ENCODE results near the gene ST6GALNAC6. TPM values are rescaled to one million over a fixed set of nuclear protein-coding genes. Genes with fewer than 3 reads are reported as not detected.

The ST6GALNAC6 gene
- polyA plus RNA-seq, 1 donor: 38.4 TPM

DNA sequence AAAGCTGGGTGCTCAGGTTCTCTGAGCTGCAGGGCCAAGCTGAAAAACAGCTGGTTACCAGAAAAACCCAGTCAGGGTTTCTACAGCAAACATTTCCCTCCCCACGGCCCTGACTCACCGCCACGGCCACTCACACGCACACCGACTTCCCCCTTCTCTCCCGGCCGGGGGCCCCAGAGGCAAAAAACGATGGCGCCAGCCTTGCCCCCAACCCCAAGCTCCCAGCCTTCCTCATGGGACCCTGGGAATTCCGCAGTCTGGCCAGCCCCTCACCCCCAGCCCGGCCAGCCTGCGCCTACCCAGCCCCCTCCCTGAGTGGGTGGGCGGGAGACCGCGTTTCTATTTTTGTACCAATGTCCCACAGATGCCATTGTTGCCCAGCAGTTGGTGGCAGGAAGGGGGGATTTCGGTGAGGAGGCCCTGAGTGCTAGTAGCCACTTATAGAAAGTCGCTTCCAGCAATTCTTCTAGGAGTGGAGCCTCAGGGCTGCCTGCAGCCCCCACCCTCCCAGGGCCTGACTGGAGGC is 63.3 kb downstream of the ST6GALNAC6 start:
- no peak for DNase-seq

Other genes starting within 250 kb of the ST6GALNAC6 start
- gene CFAP157, start 192.6 kb downstream of the ST6GALNAC6 start, polyA plus RNA-seq (ENCODE audit: insufficient read length): 4.3 TPM
- 8.0 TPM for gene PTRH1, start 183.9 kb downstream of the ST6GALNAC6 start, polyA plus RNA-seq (ENCODE audit: insufficient read length)
- 0.28 TPM for gene TTC16, start 183.5 kb downstream of the ST6GALNAC6 start, polyA plus RNA-seq (ENCODE audit: insufficient read length)
- gene TOR2A, start 164.3 kb downstream of the ST6GALNAC6 start, polyA plus RNA-seq (ENCODE audit: insufficient read length): 11.9 TPM
- gene SH2D3C, start 120.9 kb downstream of the ST6GALNAC6 start, polyA plus RNA-seq (ENCODE audit: insufficient read length): 11.2 TPM
- 72.9 TPM for gene CDK9, start 113.6 kb downstream of the ST6GALNAC6 start, polyA plus RNA-seq (ENCODE audit: insufficient read length)
- gene FPGS, start 96.7 kb downstream of the ST6GALNAC6 start, polyA plus RNA-seq (ENCODE audit: insufficient read length): 44.1 TPM
- gene ENG, start 44.9 kb downstream of the ST6GALNAC6 start, polyA plus RNA-seq (ENCODE audit: insufficient read length): 53.5 TPM
- gene AK1, start 21.9 kb downstream of the ST6GALNAC6 start, polyA plus RNA-seq (ENCODE audit: insufficient read length): 32.8 TPM
- gene ST6GALNAC4, start 17.4 kb upstream of the ST6GALNAC6 start, polyA plus RNA-seq (ENCODE audit: insufficient read length): 9.8 TPM
- gene PIP5KL1, start 31.2 kb upstream of the ST6GALNAC6 start, polyA plus RNA-seq (ENCODE audit: insufficient read length): 1.4 TPM
- gene DPM2, start 38.3 kb upstream of the ST6GALNAC6 start, polyA plus RNA-seq (ENCODE audit: insufficient read length): 35.6 TPM
- gene EEIG1, start 81.4 kb upstream of the ST6GALNAC6 start, polyA plus RNA-seq (ENCODE audit: insufficient read length): 34.2 TPM
- gene NAIF1, start 167.7 kb upstream of the ST6GALNAC6 start, polyA plus RNA-seq (ENCODE audit: insufficient read length): 10.8 TPM
- 12.9 TPM for gene SLC25A25, start 168.6 kb upstream of the ST6GALNAC6 start, polyA plus RNA-seq (ENCODE audit: insufficient read length)
- 37.9 TPM for gene PTGES2, start 228.1 kb upstream of the ST6GALNAC6 start, polyA plus RNA-seq (ENCODE audit: insufficient read length)
- 0.75 TPM for gene LCN2, start 249.8 kb upstream of the ST6GALNAC6 start, polyA plus RNA-seq (ENCODE audit: insufficient read length)

All from left kidney (tissue), 2 donors.